ENCODE measurements around the gene OR8B3. TPM values are rescaled to one million over a fixed set of nuclear protein-coding genes. Genes with fewer than 3 reads are reported as not detected.
"Not testable (repeated sequence)": the region's sequence is repeated elsewhere in the genome, so short reads cannot be mapped to it uniquely, and the experiment has no call there.

Gene OR8B3
- polyA plus RNA-seq, 1 of the 3 experiments (the other 2 are of a cell fraction), result not detected

- POLR2A ChIA-PET, result not testable (repeated sequence)
Measured at GRCh38 chr11:124403186-124403585, 4.4 kb upstream of the OR8B3 start.

GRCh38 chr11:124402326-124402922 lies 3.6 kb upstream of the OR8B3 start:
- Histone ChIP-seq H3K4me1 (ENCODE audit: control insufficient read depth in 1 of 2, insufficient read depth in 2 of 2, low read depth in 1 of 2, low read length in 1 of 2) (no peaks in the 10 kb centered on the region; a peak in 1 of 4 replicates), H3K9me2 (no peaks in the 10 kb centered on the region), H3K9ac (no peak overlapping the region), H3K27ac (ENCODE audit: low read depth in 2 of 2, low read length in 1 of 2) (no peak overlapping the region), H3K9me3 (no peaks in the 10 kb centered on the region), H3K4me2 (no peak overlapping the region), H3K36me3 (replicated peaks in 1 of 2; ENCODE audit: control insufficient read depth in 1 of 2, insufficient read depth in 2 of 2, low read length in 1 of 2) (no peaks in the 10 kb centered on the region), H3F3A (replicated peaks; ENCODE audit: insufficient read depth) (no peaks in the 10 kb centered on the region), H3K27me3 (ENCODE audit: insufficient read depth) (peaks cover 5% of the 10 kb centered on the region; the same call in 1 of the 2 replicates), H4K20me1 (ENCODE audit: insufficient read depth) (no peaks in the 10 kb centered on the region), H2AFZ (ENCODE audit: low read depth) (no peak overlapping the region), H3K4me3 (ENCODE audit: low read depth in 2 of 2, low read length in 1 of 2) (no peak overlapping the region), H3K79me2 (ENCODE audit: insufficient read depth) (no peaks in the 10 kb centered on the region)
- ChIA-PET POLR2A (no interaction called here), CTCF (interaction anchor here (0.6 to 2.8 kb wide), 31 partner anchors 15 to 1736 kb away, joined by 3 to 27 read pairs (median 4); partner anchors contain the start of gene MSANTD2)
- TF ChIP-seq NFIC (IDR thresholded peaks at IDR 0.05; ENCODE audit: borderline replicate concordance), result no peak
- TF ChIP-seq SMC3 (IDR thresholded peaks at IDR 0.05; ENCODE audit: low read depth, low read length), result peak; percentile 50
- no peak for TF ChIP-seq ZBTB33 (IDR thresholded peaks at IDR 0.05; ENCODE audit: borderline replicate concordance, low read depth)
- TF ChIP-seq CTCF (IDR thresholded peaks at IDR 0.05), result peak; percentile 84
- TF ChIP-seq RAD21 (IDR thresholded peaks at IDR 0.05; ENCODE audit: low read length), result peak; percentile 78
- TF ChIP-seq FOSL2 (IDR thresholded peaks at IDR 0.05; ENCODE audit: borderline replicate concordance, low read depth), result peak; percentile 33; the same call in 1 of the 2 replicates
- peak; percentile 64 for DNase-seq
- 19% methylated on average over 8 of the region's 8 CpGs for WGBS (ENCODE audit: low lambda C conversion rate)

More at GRCh38 chr11:124403186-124403585, 4.4 kb upstream of the OR8B3 start:
- H3K79me2 ChIP-seq (ENCODE audit: insufficient read depth); H2AFZ ChIP-seq (ENCODE audit: low read depth); H3K27me3 ChIP-seq (ENCODE audit: insufficient read depth); H3K4me2 ChIP-seq; H3K9me3 ChIP-seq; H3K36me3 ChIP-seq (replicated peaks in 1 of 2; ENCODE audit: control insufficient read depth in 1 of 2, insufficient read depth in 2 of 2, low read length in 1 of 2); H3F3A ChIP-seq (replicated peaks; ENCODE audit: insufficient read depth); H3K9ac ChIP-seq; H4K20me1 ChIP-seq (ENCODE audit: insufficient read depth); H3K4me1 ChIP-seq (ENCODE audit: control insufficient read depth in 1 of 2, insufficient read depth in 2 of 2, low read depth in 1 of 2, low read length in 1 of 2); H3K27ac ChIP-seq (ENCODE audit: low read depth in 2 of 2, low read length in 1 of 2); H3K9me2 ChIP-seq; H3K4me3 ChIP-seq (ENCODE audit: low read depth in 2 of 2, low read length in 1 of 2); DNase-seq: not testable (repeated sequence)
- 77% methylated on average over 11 of the region's 27 CpGs for WGBS (ENCODE audit: low lambda C conversion rate)
- CTCF ChIA-PET, result interaction anchor here (0.7 to 2.8 kb wide), 9 partner anchors 14 to 464 kb away, joined by 3 to 27 read pairs (median 9); no protein-coding TSS in a partner anchor

GRCh38 chr11:124396847-124397246 lies 2.0 kb downstream of the OR8B3 start:
- H2AFZ ChIP-seq (ENCODE audit: low read depth); H3K4me1 ChIP-seq (ENCODE audit: control insufficient read depth in 1 of 2, insufficient read depth in 2 of 2, low read depth in 1 of 2, low read length in 1 of 2); POLR2A ChIA-PET; H3K4me3 ChIP-seq (ENCODE audit: low read depth in 2 of 2, low read length in 1 of 2); H3K9me3 ChIP-seq; H3K4me2 ChIP-seq; H3F3A ChIP-seq (replicated peaks; ENCODE audit: insufficient read depth); H4K20me1 ChIP-seq (ENCODE audit: insufficient read depth); H3K27me3 ChIP-seq (ENCODE audit: insufficient read depth); CTCF ChIA-PET; H3K36me3 ChIP-seq (replicated peaks in 1 of 2; ENCODE audit: control insufficient read depth in 1 of 2, insufficient read depth in 2 of 2, low read length in 1 of 2); H3K9me2 ChIP-seq; H3K79me2 ChIP-seq (ENCODE audit: insufficient read depth); DNase-seq; H3K27ac ChIP-seq (ENCODE audit: low read depth in 2 of 2, low read length in 1 of 2); H3K9ac ChIP-seq: not testable (repeated sequence)
- 0% methylated on average over 2 of the region's 4 CpGs for WGBS (ENCODE audit: low lambda C conversion rate)
